Activated naive CD8-positive, alpha-beta T cell treated with anti-CD3 and anti-CD28 coated beads, Interleukin-2, amount 10 ng/mL, durations not matched to agents 7 days and 5 days (primary cell): ENCODE results near the gene MGMT. TPM values are rescaled to one million over a fixed set of nuclear protein-coding genes. Genes with fewer than 3 reads are reported as not detected.

Experiments used
- ATAC-seq: fragments of 150-1000 bp; cut with Tn5 transposase; one replicate; pipeline ENCODE4 v1.10.0; 2021; ENCODE audit warnings: low read depth, moderate library complexity
- POLR2A ChIA-PET: fragments of 350-600 bp; sonication (Branson Sonifier 250); formaldehyde crosslinking; loops from one replicate; lab custom pipeline; 2021; ENCODE audit warnings: antibody characterized with exemption; lab: Charles Lee
- DNase-seq: peaks from one replicate; pipeline ENCODE4 v3.0.0; 2021
- H3K27ac Mint-ChIP-seq: one replicate; pipeline ENCODE4 v1.8.0; 2022; ENCODE audit warnings: mild to moderate bottlenecking, mixed read lengths
- H3K27me3 Mint-ChIP-seq: one replicate; pipeline ENCODE4 v1.8.0; 2022; ENCODE audit warnings: mild to moderate bottlenecking, moderate library complexity, mixed read lengths
- H3K36me3 Mint-ChIP-seq: one replicate; pipeline ENCODE4 v1.8.0; 2021; ENCODE audit warnings: mild to moderate bottlenecking, mixed read lengths
- H3K4me1 Mint-ChIP-seq: one replicate; pipeline ENCODE4 v1.8.0; 2021; ENCODE audit warnings: mixed read lengths
- H3K4me3 Mint-ChIP-seq: one replicate; pipeline ENCODE4 v1.8.0; 2022; ENCODE audit warnings: mild to moderate bottlenecking, moderate library complexity, mixed read lengths
- H3K9me3 Mint-ChIP-seq: one replicate; pipeline ENCODE4 v1.8.0; 2021; ENCODE audit warnings: mixed read lengths
- total RNA-seq, 2 experiments: library from RNA; stranded (reverse); gene quantifications; one replicate each; pipeline ENCODE4 v1.2.3, GENCODE V29; 2021

MGMT gene
- total RNA-seq, 2 experiments from 2014 or later, result 24.0 to 24.7 TPM

GRCh38 chr10:129491123-129491734 is 24.2 kb downstream of the MGMT start:
- POLR2A ChIA-PET, result interaction anchor here (1.1 kb wide), 1 partner anchor 24 kb away, joined by 3 read pairs; the partner anchor contains the start of gene MGMT
- peaks cover 21% of the 10 kb centered on the region for H3K36me3 Mint-ChIP-seq
- H3K4me3 Mint-ChIP-seq, result no peak overlapping the region
- H3K4me1 Mint-ChIP-seq, result no peaks in the 10 kb centered on the region
- H3K27ac Mint-ChIP-seq, result no peak overlapping the region
- no peak for ATAC-seq
- peaks cover 26% of the 10 kb centered on the region for H3K9me3 Mint-ChIP-seq
- no peaks in the 10 kb centered on the region for H3K27me3 Mint-ChIP-seq
- no peak for DNase-seq

- DNase-seq (no peak), ATAC-seq (no peak)
- Mint-ChIP-seq H3K27me3 (no peaks in the 10 kb centered on the region), H3K9me3 (peaks cover 25% of the 10 kb centered on the region), H3K36me3 (peaks cover 30% of the 10 kb centered on the region), H3K4me1 (no peaks in the 10 kb centered on the region), H3K4me3 (no peak overlapping the region), H3K27ac (no peak overlapping the region)
- POLR2A ChIA-PET, result no interaction called here
Observed at GRCh38 chr10:129494176-129494575, 27.1 kb downstream of the MGMT start.

- ATAC-seq (no peak), DNase-seq (no peak)
- POLR2A ChIA-PET, result no interaction called here
- no peaks in the 10 kb centered on the region for H3K4me1 Mint-ChIP-seq
- no peak overlapping the region for H3K27ac Mint-ChIP-seq
- no peaks in the 10 kb centered on the region for H3K27me3 Mint-ChIP-seq
- peaks cover 30% of the 10 kb centered on the region for H3K36me3 Mint-ChIP-seq
- peaks cover 22% of the 10 kb centered on the region for H3K9me3 Mint-ChIP-seq
- H3K4me3 Mint-ChIP-seq, result no peak overlapping the region
Observed at GRCh38 chr10:129494740-129495139, 27.7 kb downstream of the MGMT start.

- ATAC-seq (no peak), DNase-seq (no peak)
- Mint-ChIP-seq H3K4me3 (no peak overlapping the region), H3K36me3 (peaks cover 32% of the 10 kb centered on the region), H3K4me1 (no peaks in the 10 kb centered on the region), H3K27ac (no peak overlapping the region), H3K9me3 (peaks cover 24% of the 10 kb centered on the region), H3K27me3 (no peaks in the 10 kb centered on the region)
- POLR2A ChIA-PET, result no interaction called here
Observed at GRCh38 chr10:129495256-129495655, 28.2 kb downstream of the MGMT start.

- peaks cover 34% of the 10 kb centered on the region for H3K36me3 Mint-ChIP-seq
- POLR2A ChIA-PET, result no interaction called here
- H3K27me3 Mint-ChIP-seq, result no peaks in the 10 kb centered on the region
- no peak overlapping the region for H3K27ac Mint-ChIP-seq
- peaks cover 26% of the 10 kb centered on the region for H3K9me3 Mint-ChIP-seq
- no peaks in the 10 kb centered on the region for H3K4me1 Mint-ChIP-seq
- no peak overlapping the region for H3K4me3 Mint-ChIP-seq
- DNase-seq (no peak), ATAC-seq (no peak)
Observed at GRCh38 chr10:129495698-129496097, 28.7 kb downstream of the MGMT start.

GRCh38 chr10:129497013-129497412 is 30.0 kb downstream of the MGMT start:
- Mint-ChIP-seq H3K27me3 (no peaks in the 10 kb centered on the region), H3K9me3 (peaks cover 22% of the 10 kb centered on the region), H3K4me1 (no peaks in the 10 kb centered on the region), H3K36me3 (peaks cover 33% of the 10 kb centered on the region), H3K27ac (no peak overlapping the region), H3K4me3 (no peak overlapping the region)
- POLR2A ChIA-PET, result no interaction called here
- ATAC-seq (no peak), DNase-seq (no peak)

- H3K4me1 Mint-ChIP-seq, result no peaks in the 10 kb centered on the region
- peaks cover 31% of the 10 kb centered on the region for H3K36me3 Mint-ChIP-seq
- peaks cover 15% of the 10 kb centered on the region for H3K9me3 Mint-ChIP-seq
- ATAC-seq, result no peak
- H3K27ac Mint-ChIP-seq, result no peak overlapping the region
- POLR2A ChIA-PET, result no interaction called here
- H3K27me3 Mint-ChIP-seq, result no peaks in the 10 kb centered on the region
- no peak overlapping the region for H3K4me3 Mint-ChIP-seq
- DNase-seq, result no peak
Observed at GRCh38 chr10:129498680-129499079, 31.6 kb downstream of the MGMT start.

GRCh38 chr10:129500617-129501339 is 33.7 kb downstream of the MGMT start:
- Mint-ChIP-seq H3K4me1 (no peaks in the 10 kb centered on the region), H3K36me3 (peaks cover 29% of the 10 kb centered on the region), H3K9me3 (peaks cover 16% of the 10 kb centered on the region), H3K4me3 (no peak overlapping the region), H3K27ac (no peak overlapping the region), H3K27me3 (no peaks in the 10 kb centered on the region)
- DNase-seq (no peak), ATAC-seq (no peak)
- POLR2A ChIA-PET, result no interaction called here

GRCh38 chr10:129501652-129502436 is 34.8 kb downstream of the MGMT start:
- Mint-ChIP-seq H3K4me3 (no peak overlapping the region), H3K9me3 (peaks cover 19% of the 10 kb centered on the region), H3K27ac (no peak overlapping the region), H3K4me1 (no peaks in the 10 kb centered on the region), H3K27me3 (no peaks in the 10 kb centered on the region), H3K36me3 (peaks cover 28% of the 10 kb centered on the region)
- DNase-seq (no peak), ATAC-seq (no peak)
- POLR2A ChIA-PET, result no interaction called here

- POLR2A ChIA-PET, result no interaction called here
- ATAC-seq, result no peak
Observed at GRCh38 chr10:129502448-129502847, 35.4 kb downstream of the MGMT start.

GRCh38 chr10:129505500-129506075 is 38.5 kb downstream of the MGMT start:
- H3K27ac Mint-ChIP-seq, result no peak overlapping the region
- H3K27me3 Mint-ChIP-seq, result no peaks in the 10 kb centered on the region
- H3K36me3 Mint-ChIP-seq, result peaks cover 18% of the 10 kb centered on the region
- no peak overlapping the region for H3K4me3 Mint-ChIP-seq
- ATAC-seq (no peak), DNase-seq (no peak)
- H3K4me1 Mint-ChIP-seq, result peaks cover 2% of the 10 kb centered on the region
- POLR2A ChIA-PET, result no interaction called here
- peaks cover 20% of the 10 kb centered on the region for H3K9me3 Mint-ChIP-seq

More at GRCh38 chr10:129502448-129502847, 35.4 kb downstream of the MGMT start:
- Mint-ChIP-seq H3K36me3 (peaks cover 28% of the 10 kb centered on the region), H3K9me3 (peaks cover 19% of the 10 kb centered on the region), H3K4me1 (no peaks in the 10 kb centered on the region), H3K27ac (no peak overlapping the region), H3K27me3 (no peaks in the 10 kb centered on the region), H3K4me3 (no peak overlapping the region)
- no peak for DNase-seq

GRCh38 chr10:129506101-129506797 is 39.2 kb downstream of the MGMT start:
- Mint-ChIP-seq H3K4me3 (no peak overlapping the region), H3K27ac (no peak overlapping the region), H3K36me3 (peaks cover 16% of the 10 kb centered on the region), H3K9me3 (peaks cover 20% of the 10 kb centered on the region), H3K4me1 (peaks cover 4% of the 10 kb centered on the region), H3K27me3 (no peaks in the 10 kb centered on the region)
- POLR2A ChIA-PET, result no interaction called here
- ATAC-seq (no peak), DNase-seq (no peak)
